T-helper 1 cell treated with Interleukin-12 subunit alpha and Interleukin-12 subunit beta and Interleukin-4 antibody, amounts not matched to agents 30 μg/mL and 1 μg/mL, for 36 hours (primary cell): ENCODE results near the gene RNF168.
"Not testable (repeated sequence)": the region's sequence is repeated elsewhere in the genome, so short reads cannot be mapped to it uniquely, and the experiment has no call there.

Experiments
- H3K27ac Mint-ChIP-seq: one replicate; pipeline ENCODE4 v1.8.0; 2021; ENCODE audit warnings: mild to moderate bottlenecking, mixed read lengths
- H3K27me3 Mint-ChIP-seq: one replicate; pipeline ENCODE4 v1.8.0; 2021; ENCODE audit warnings: low read depth, mixed read lengths
- H3K36me3 Mint-ChIP-seq: one replicate; pipeline ENCODE4 v1.8.0; 2021; ENCODE audit warnings: low read depth, mixed read lengths
- H3K4me1 Mint-ChIP-seq: one replicate; pipeline ENCODE4 v1.8.0; 2021; ENCODE audit warnings: low read depth, mixed read lengths
- H3K4me3 Mint-ChIP-seq: one replicate; pipeline ENCODE4 v1.8.0; 2021; ENCODE audit warnings: mild to moderate bottlenecking, moderate library complexity, mixed read lengths
- H3K9me3 Mint-ChIP-seq: one replicate; pipeline ENCODE4 v1.8.0; 2021; ENCODE audit warnings: mixed read lengths

The RNF168 gene

GRCh38 chr3:196503196-196504076 is at the start of gene RNF168:
RNF168 (minus strand) TSS chr3:196503768; CDS start chr3:196503173, 595 bp downstream.
- Mint-ChIP-seq H3K36me3 (peaks cover 31% of the 10 kb centered on the region), H3K4me3 (peak within 1 kb of the TSS; percentile 96), H3K27ac (peak within 1 kb of the TSS; percentile 93), H3K9me3 (peaks cover 13% of the 10 kb centered on the region), H3K27me3 (no peaks in the 10 kb centered on the region), H3K4me1 (peaks cover 24% of the 10 kb centered on the region)

- peaks cover 15% of the 10 kb centered on the region for H3K36me3 Mint-ChIP-seq
- peaks cover 26% of the 10 kb centered on the region for H3K9me3 Mint-ChIP-seq
- no peak overlapping the region for H3K27ac Mint-ChIP-seq
- peaks cover 4% of the 10 kb centered on the region for H3K4me1 Mint-ChIP-seq
- no peaks in the 10 kb centered on the region for H3K27me3 Mint-ChIP-seq
- no peak overlapping the region for H3K4me3 Mint-ChIP-seq
Measured at GRCh38 chr3:196552253-196552652, 48.7 kb upstream of the RNF168 start.

- peaks cover 15% of the 10 kb centered on the region for H3K36me3 Mint-ChIP-seq
- H3K4me3 Mint-ChIP-seq, H3K27me3 Mint-ChIP-seq, H3K4me1 Mint-ChIP-seq, H3K27ac Mint-ChIP-seq: not testable (repeated sequence)
- H3K9me3 Mint-ChIP-seq, result peaks cover 26% of the 10 kb centered on the region
Measured at GRCh38 chr3:196550172-196550571, 46.6 kb upstream of the RNF168 start.

GRCh38 chr3:196549312-196549711 is 45.7 kb upstream of the RNF168 start:
- H3K4me1 Mint-ChIP-seq, H3K27ac Mint-ChIP-seq, H3K4me3 Mint-ChIP-seq: not testable (repeated sequence)
- peaks cover 13% of the 10 kb centered on the region for H3K27me3 Mint-ChIP-seq
- peaks cover 10% of the 10 kb centered on the region for H3K36me3 Mint-ChIP-seq
- H3K9me3 Mint-ChIP-seq, result peaks cover 26% of the 10 kb centered on the region

- H3K27me3 Mint-ChIP-seq, result peaks cover 16% of the 10 kb centered on the region
- H3K27ac Mint-ChIP-seq, result no peak overlapping the region
- peaks cover 8% of the 10 kb centered on the region for H3K36me3 Mint-ChIP-seq
- H3K9me3 Mint-ChIP-seq, result peaks cover 26% of the 10 kb centered on the region
- no peaks in the 10 kb centered on the region for H3K4me1 Mint-ChIP-seq
- H3K4me3 Mint-ChIP-seq, result no peak overlapping the region
Measured at GRCh38 chr3:196547067-196547466, 43.5 kb upstream of the RNF168 start.

GRCh38 chr3:196546537-196546936 is 43.0 kb upstream of the RNF168 start:
- Mint-ChIP-seq H3K9me3 (peaks cover 26% of the 10 kb centered on the region), H3K36me3 (peaks cover 6% of the 10 kb centered on the region), H3K4me3 (no peak overlapping the region), H3K4me1 (no peaks in the 10 kb centered on the region), H3K27me3 (peaks cover 16% of the 10 kb centered on the region), H3K27ac (no peak overlapping the region)

GRCh38 chr3:196544491-196544992 is 41.0 kb upstream of the RNF168 start:
- no peaks in the 10 kb centered on the region for H3K4me1 Mint-ChIP-seq
- H3K4me3 Mint-ChIP-seq, result no peak overlapping the region
- H3K9me3 Mint-ChIP-seq, result peaks cover 15% of the 10 kb centered on the region
- peaks cover 16% of the 10 kb centered on the region for H3K27me3 Mint-ChIP-seq
- H3K36me3 Mint-ChIP-seq, result peaks cover 4% of the 10 kb centered on the region
- H3K27ac Mint-ChIP-seq, result no peak overlapping the region

GRCh38 chr3:196541684-196542445 is 38.3 kb upstream of the RNF168 start:
- peaks cover 22% of the 10 kb centered on the region for H3K27me3 Mint-ChIP-seq
- H3K9me3 Mint-ChIP-seq, result no peaks in the 10 kb centered on the region
- peaks cover 5% of the 10 kb centered on the region for H3K4me1 Mint-ChIP-seq
- H3K4me3 Mint-ChIP-seq, result no peak overlapping the region
- H3K27ac Mint-ChIP-seq, result no peak overlapping the region
- H3K36me3 Mint-ChIP-seq, result no peaks in the 10 kb centered on the region

GRCh38 chr3:196537319-196537984 is 33.9 kb upstream of the RNF168 start:
- Mint-ChIP-seq H3K27me3 (peaks cover 16% of the 10 kb centered on the region), H3K9me3 (no peaks in the 10 kb centered on the region), H3K27ac (no peak overlapping the region), H3K4me1 (peaks cover 5% of the 10 kb centered on the region), H3K4me3 (no peak overlapping the region), H3K36me3 (no peaks in the 10 kb centered on the region)

GRCh38 chr3:196533260-196533681 is 29.7 kb upstream of the RNF168 start:
- Mint-ChIP-seq H3K4me3 (no peak overlapping the region), H3K4me1 (peaks cover 8% of the 10 kb centered on the region), H3K36me3 (peaks cover 2% of the 10 kb centered on the region), H3K27ac (no peak overlapping the region), H3K9me3 (peaks cover 6% of the 10 kb centered on the region), H3K27me3 (peaks cover 23% of the 10 kb centered on the region)

GRCh38 chr3:196531418-196531817 is 27.9 kb upstream of the RNF168 start:
- H3K4me1 Mint-ChIP-seq, result peaks cover 8% of the 10 kb centered on the region
- H3K36me3 Mint-ChIP-seq, result peaks cover 2% of the 10 kb centered on the region
- peak overlapping the region; percentile 41 for H3K27ac Mint-ChIP-seq
- no peak overlapping the region for H3K4me3 Mint-ChIP-seq
- peaks cover 19% of the 10 kb centered on the region for H3K27me3 Mint-ChIP-seq
- H3K9me3 Mint-ChIP-seq, result peaks cover 6% of the 10 kb centered on the region

GRCh38 chr3:196528639-196529233 is 25.2 kb upstream of the RNF168 start:
- H3K27me3 Mint-ChIP-seq, result peaks cover 16% of the 10 kb centered on the region
- peaks cover 6% of the 10 kb centered on the region for H3K9me3 Mint-ChIP-seq
- H3K27ac Mint-ChIP-seq, result peak overlapping the region; percentile 71
- peaks cover 8% of the 10 kb centered on the region for H3K4me1 Mint-ChIP-seq
- H3K4me3 Mint-ChIP-seq, result peak overlapping the region; percentile 62
- peaks cover 2% of the 10 kb centered on the region for H3K36me3 Mint-ChIP-seq

GRCh38 chr3:196525141-196525540 is 21.6 kb upstream of the RNF168 start:
- H3K27ac Mint-ChIP-seq, result no peak overlapping the region
- H3K4me1 Mint-ChIP-seq, result peaks cover 8% of the 10 kb centered on the region
- H3K4me3 Mint-ChIP-seq, result no peak overlapping the region
- H3K9me3 Mint-ChIP-seq, result peaks cover 23% of the 10 kb centered on the region
- peaks cover 3% of the 10 kb centered on the region for H3K36me3 Mint-ChIP-seq
- H3K27me3 Mint-ChIP-seq, result no peaks in the 10 kb centered on the region

- Mint-ChIP-seq H3K4me1 (peaks cover 8% of the 10 kb centered on the region), H3K27me3 (no peaks in the 10 kb centered on the region), H3K4me3 (no peak overlapping the region), H3K27ac (no peak overlapping the region), H3K36me3 (peaks cover 3% of the 10 kb centered on the region), H3K9me3 (peaks cover 29% of the 10 kb centered on the region)
Measured at GRCh38 chr3:196524527-196524926, 21.0 kb upstream of the RNF168 start.
